Mucosa of stomach (tissue), 1 donor: ENCODE results near the gene ADAMTS1.

Source experiments
- H3K27me3 ChIP-seq: one replicate; pipeline ENCODE4 v1.7.0; 2013; ENCODE audit warnings: mild to moderate bottlenecking, low read length; ENCODE audit not compliant: control insufficient read depth, insufficient read depth
- H3K36me3 ChIP-seq: one replicate; pipeline ENCODE4 v1.7.0; 2013; ENCODE audit warnings: low read length; ENCODE audit not compliant: control insufficient read depth, insufficient read depth
- H3K4me1 ChIP-seq: one replicate; pipeline ENCODE4 v1.7.0; 2013; ENCODE audit warnings: mild to moderate bottlenecking, low read length; ENCODE audit not compliant: control insufficient read depth, insufficient read depth
- H3K4me3 ChIP-seq: one replicate; pipeline ENCODE4 v1.7.0; 2013; ENCODE audit warnings: low read length
- H3K9ac ChIP-seq: one replicate; pipeline ENCODE4 v1.7.0; 2013; ENCODE audit warnings: mild to moderate bottlenecking, low read length, moderate library complexity
- H3K9me3 ChIP-seq: one replicate; pipeline ENCODE4 v1.7.0; 2013; ENCODE audit warnings: mild to moderate bottlenecking, low read length, moderate library complexity; ENCODE audit not compliant: control insufficient read depth
- donor health status: Pancreatic carcinoma.

The ADAMTS1 gene

GRCh38 chr21:26809745-26810144, 35.5 kb downstream of the ADAMTS1 start:
- no peaks in the 10 kb centered on the region for H3K27me3 ChIP-seq
- H3K36me3 ChIP-seq, result no peaks in the 10 kb centered on the region
- no peaks in the 10 kb centered on the region for H3K4me1 ChIP-seq
- no peak overlapping the region for H3K9ac ChIP-seq
- no peaks in the 10 kb centered on the region for H3K9me3 ChIP-seq
- no peak overlapping the region for H3K4me3 ChIP-seq

- no peaks in the 10 kb centered on the region for H3K9me3 ChIP-seq
- no peaks in the 10 kb centered on the region for H3K27me3 ChIP-seq
- H3K36me3 ChIP-seq, result no peaks in the 10 kb centered on the region
- H3K4me3 ChIP-seq, result no peak overlapping the region
- H3K4me1 ChIP-seq, result no peaks in the 10 kb centered on the region
- no peak overlapping the region for H3K9ac ChIP-seq
Measured at GRCh38 chr21:26806801-26807295, 38.4 kb downstream of the ADAMTS1 start.

DNA sequence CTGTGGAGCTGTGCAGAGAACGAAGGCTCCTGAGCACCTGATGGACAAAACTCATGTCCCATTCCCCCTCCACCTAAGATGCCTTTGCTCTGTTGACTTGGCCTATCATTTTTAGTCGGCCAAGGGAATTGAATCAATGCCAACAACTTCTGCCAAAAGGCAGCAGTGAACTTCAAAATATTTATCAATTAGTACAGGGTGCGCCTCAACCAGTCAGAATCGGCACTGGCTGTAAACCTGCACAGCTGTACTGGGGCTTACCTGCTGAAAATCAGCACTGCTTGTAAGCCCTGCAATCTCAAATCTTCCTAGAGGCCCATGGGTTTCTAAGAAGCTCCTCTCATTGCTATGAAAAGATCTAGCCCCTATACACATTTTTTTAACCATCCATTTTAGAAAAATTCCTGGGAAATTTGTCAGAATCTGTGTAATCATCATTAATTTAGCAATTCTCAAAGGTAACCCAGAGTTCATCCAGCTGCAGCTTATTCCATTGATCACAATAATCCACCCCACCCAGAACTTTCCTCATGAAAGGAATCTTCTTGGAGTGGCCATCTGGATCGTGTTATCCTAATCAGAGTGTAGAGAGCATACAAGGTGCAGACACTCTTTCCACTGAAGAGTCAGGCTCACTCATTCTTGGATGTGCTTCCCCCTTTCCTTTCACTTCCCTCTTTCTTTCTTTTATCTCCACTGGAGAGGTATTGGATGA, 40.2 kb downstream of the ADAMTS1 start:
- Histone ChIP-seq H3K36me3 (no peaks in the 10 kb centered on the region), H3K9me3 (no peaks in the 10 kb centered on the region), H3K4me1 (peaks cover 3% of the 10 kb centered on the region), H3K27me3 (no peaks in the 10 kb centered on the region), H3K9ac (no peak overlapping the region), H3K4me3 (no peak overlapping the region)

DNA sequence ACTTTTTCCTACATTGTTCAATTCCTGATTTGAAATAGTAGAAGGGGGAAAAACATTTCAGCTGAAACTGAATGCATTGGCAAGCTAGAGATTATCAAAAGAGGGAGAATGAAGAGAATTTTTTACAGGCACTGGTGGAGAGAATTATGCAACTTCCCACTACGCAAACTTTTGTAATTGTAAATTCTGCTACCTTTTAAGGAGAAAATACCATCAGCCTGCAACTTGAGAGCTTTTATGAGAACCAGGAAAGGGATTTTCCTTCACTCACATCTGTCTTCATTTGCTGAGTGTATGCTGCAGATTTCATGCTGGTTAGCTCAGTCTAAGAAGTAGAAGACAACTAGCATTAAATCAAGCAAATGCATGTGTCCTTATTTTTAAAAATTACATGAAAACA, 43.7 kb downstream of the ADAMTS1 start:
- H3K4me3 ChIP-seq, result no peak overlapping the region
- peaks cover 3% of the 10 kb centered on the region for H3K4me1 ChIP-seq
- no peaks in the 10 kb centered on the region for H3K36me3 ChIP-seq
- no peaks in the 10 kb centered on the region for H3K27me3 ChIP-seq
- peak overlapping the region; percentile 3 for H3K9ac ChIP-seq
- H3K9me3 ChIP-seq, result no peaks in the 10 kb centered on the region

DNA sequence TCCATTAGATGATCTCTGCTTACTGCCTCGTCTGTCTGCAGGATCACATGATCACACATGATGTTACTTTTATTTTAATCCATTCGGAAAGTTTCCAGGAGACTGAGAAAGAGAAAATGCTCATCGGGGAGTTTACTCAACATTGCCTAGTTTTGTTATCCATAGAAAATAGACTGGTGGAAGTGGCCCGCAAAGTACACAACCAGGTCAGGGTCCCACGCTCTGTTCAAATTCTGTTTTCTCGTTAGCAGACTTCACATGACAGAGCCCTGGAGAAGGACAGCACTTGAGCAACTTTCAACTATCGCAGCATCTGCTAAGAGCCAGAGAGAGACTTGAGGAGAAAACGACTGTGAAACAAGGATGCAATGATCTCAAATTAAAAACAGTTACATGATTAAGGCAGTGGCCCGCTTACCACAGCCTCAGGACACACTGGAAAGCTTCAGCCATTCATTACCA, 44.2 kb downstream of the ADAMTS1 start:
- Histone ChIP-seq H3K9me3 (no peaks in the 10 kb centered on the region), H3K4me1 (peaks cover 3% of the 10 kb centered on the region), H3K27me3 (no peaks in the 10 kb centered on the region), H3K36me3 (no peaks in the 10 kb centered on the region), H3K9ac (peak overlapping the region; percentile 3), H3K4me3 (no peak overlapping the region)

GRCh38 chr21:26800455-26800854, 44.8 kb downstream of the ADAMTS1 start:
- H3K27me3 ChIP-seq, result no peaks in the 10 kb centered on the region
- no peaks in the 10 kb centered on the region for H3K9me3 ChIP-seq
- no peak overlapping the region for H3K4me3 ChIP-seq
- peaks cover 3% of the 10 kb centered on the region for H3K4me1 ChIP-seq
- no peaks in the 10 kb centered on the region for H3K36me3 ChIP-seq
- H3K9ac ChIP-seq, result no peak overlapping the region

DNA sequence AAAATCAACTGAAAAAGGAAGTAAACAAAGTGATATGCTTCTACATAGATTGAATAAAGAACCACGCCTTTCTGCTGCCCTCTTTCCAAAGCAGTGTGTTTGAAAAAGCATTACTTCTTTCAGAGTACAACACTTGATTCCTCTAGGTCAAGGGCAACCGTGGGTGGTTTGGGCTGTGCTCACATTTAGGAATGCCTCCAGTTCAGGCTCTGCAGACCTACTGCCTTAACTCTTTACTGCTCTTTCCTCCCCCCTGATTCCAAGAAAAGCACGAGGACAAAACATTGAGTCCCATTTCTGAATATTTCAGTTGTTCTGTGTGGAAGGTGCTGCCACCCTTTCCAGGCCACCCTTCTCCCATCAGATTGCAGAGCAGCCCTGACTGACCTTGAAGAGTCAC, 45.2 kb downstream of the ADAMTS1 start:
- Histone ChIP-seq H3K4me3 (no peak overlapping the region), H3K36me3 (no peaks in the 10 kb centered on the region), H3K9me3 (no peaks in the 10 kb centered on the region), H3K4me1 (peaks cover 3% of the 10 kb centered on the region), H3K27me3 (no peaks in the 10 kb centered on the region), H3K9ac (no peak overlapping the region)

DNA sequence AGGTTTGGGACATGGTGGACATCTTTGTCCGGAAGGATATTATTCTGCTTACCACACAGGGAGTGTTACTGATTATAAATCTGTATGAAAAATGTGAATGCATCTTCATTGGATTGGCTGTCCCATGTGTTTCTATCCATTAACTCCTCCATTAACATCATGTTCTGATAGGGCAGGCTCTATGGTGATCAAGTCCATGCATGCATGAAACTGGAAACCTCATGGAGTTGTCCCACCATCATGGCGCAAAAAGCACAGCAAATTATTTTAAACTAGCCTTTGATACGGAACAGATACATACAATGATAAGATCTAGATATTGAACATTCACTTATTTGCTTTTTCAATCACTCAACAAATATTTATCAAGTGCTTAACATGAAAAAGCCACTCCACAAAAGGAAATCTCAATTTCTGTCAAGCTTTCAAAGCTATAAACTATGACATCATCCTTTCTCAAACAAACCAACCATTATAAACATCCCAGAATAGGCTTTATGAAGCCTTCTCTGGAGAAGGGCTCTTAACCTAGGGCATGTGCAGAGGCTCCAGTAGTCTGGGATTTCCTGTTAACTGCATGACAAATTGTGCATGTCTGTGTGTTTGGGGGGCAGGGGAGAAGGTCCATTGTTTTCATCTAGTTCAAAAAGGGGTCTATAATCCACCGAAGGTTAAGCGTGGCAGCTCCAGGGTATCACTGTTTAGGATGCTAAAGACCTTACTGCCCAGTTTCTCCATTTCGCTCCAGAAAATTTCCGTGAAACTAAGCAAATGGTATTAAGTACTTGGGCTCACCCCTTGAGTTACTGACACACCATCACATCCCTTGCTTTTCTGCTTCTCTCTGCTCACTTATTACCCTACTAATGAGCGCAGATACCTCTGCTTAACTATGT, 46.1 kb downstream of the ADAMTS1 start:
- no peak overlapping the region for H3K4me3 ChIP-seq
- peaks cover 3% of the 10 kb centered on the region for H3K4me1 ChIP-seq

DNA sequence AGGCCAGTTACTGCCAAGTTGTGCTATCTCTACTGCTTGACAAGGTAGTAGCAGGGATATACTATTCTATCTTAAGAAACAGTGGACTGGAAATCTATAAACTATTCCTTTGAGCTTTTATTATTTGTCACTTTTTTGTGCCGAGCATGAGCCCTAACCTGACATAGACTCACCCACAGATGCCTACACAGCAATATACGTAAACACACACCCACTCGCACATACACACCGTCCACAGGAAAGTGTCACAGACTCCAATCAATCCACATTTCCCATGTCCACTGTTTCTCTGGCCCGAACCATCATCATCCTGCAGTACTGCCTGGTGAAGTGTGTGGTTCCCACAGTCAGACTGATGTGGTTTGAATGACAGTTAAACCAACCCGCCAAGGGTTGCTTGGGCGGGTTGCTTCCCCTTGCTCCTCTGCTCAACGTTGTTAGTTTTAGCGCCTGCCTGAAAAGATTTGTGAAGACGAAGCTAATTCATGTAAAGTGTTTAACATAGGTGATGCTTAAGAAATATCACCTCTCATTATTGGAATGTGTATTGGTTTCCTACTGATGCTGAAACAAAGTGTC, 47.2 kb downstream of the ADAMTS1 start:
- H3K27me3 ChIP-seq, result no peaks in the 10 kb centered on the region
- H3K9ac ChIP-seq, result no peak overlapping the region
- no peaks in the 10 kb centered on the region for H3K36me3 ChIP-seq
- peaks cover 3% of the 10 kb centered on the region for H3K4me1 ChIP-seq
- H3K4me3 ChIP-seq, result no peak overlapping the region
- no peaks in the 10 kb centered on the region for H3K9me3 ChIP-seq

More for the DNA sequence above, 46.1 kb downstream of the ADAMTS1 start:
- Histone ChIP-seq H3K9ac (no peak overlapping the region), H3K27me3 (no peaks in the 10 kb centered on the region), H3K36me3 (no peaks in the 10 kb centered on the region), H3K9me3 (no peaks in the 10 kb centered on the region)

- peaks cover 3% of the 10 kb centered on the region for H3K4me1 ChIP-seq
- H3K36me3 ChIP-seq, result no peaks in the 10 kb centered on the region
- H3K4me3 ChIP-seq, result no peak overlapping the region
- no peaks in the 10 kb centered on the region for H3K27me3 ChIP-seq
- no peak overlapping the region for H3K9ac ChIP-seq
- H3K9me3 ChIP-seq, result no peaks in the 10 kb centered on the region
Measured at GRCh38 chr21:26795866-26796329, 49.3 kb downstream of the ADAMTS1 start.

DNA sequence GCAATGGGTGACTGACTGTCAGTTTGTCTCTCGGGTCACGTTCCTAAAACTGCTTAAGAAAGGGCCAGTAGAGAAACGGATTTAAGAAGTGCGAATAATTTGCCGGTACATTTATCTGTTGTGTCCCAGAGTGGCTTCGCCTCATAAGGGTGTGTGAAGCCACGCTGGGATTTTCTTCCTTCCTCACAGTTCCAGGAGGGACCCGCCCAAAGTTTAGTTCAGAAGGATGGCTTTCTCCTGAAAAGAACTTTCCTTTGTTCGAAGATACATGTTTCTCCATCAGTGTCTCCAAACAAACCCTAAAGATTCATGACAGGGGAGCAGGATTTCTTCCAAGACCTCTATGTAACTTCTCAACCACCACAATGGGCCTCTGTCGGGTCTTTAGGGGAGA, 49.8 kb downstream of the ADAMTS1 start:
- Histone ChIP-seq H3K27me3 (no peaks in the 10 kb centered on the region), H3K9ac (no peak overlapping the region), H3K4me3 (no peak overlapping the region), H3K4me1 (peaks cover 3% of the 10 kb centered on the region), H3K9me3 (no peaks in the 10 kb centered on the region), H3K36me3 (no peaks in the 10 kb centered on the region)
